ENCODE results near the gene BBS2.

Gene BBS2

GRCh38 chr16:56519459-56520250, at the start of gene BBS2:
Gene BBS2, minus strand, starts transcription at chr16:56520024. Its CDS starts 162 bp downstream, at chr16:56519862.
- DNase-seq = peak; percentile 98

- DNase-seq = no peak
Observed at GRCh38 chr16:56564793-56565477, 45.1 kb upstream of the BBS2 start, which contains the start of gene MT4. Gene MT4, plus strand, starts transcription at chr16:56565073. Its CDS starts 56 bp downstream, at chr16:56565129.

- DNase-seq = no peak
Observed at GRCh38 chr16:56561126-56561525, 41.3 kb upstream of the BBS2 start.

GRCh38 chr16:56560447-56560846, 40.6 kb upstream of the BBS2 start:
- DNase-seq = no peak

- no peak for DNase-seq
Observed at GRCh38 chr16:56559109-56559508, 39.3 kb upstream of the BBS2 start.

GRCh38 chr16:56558024-56558747, 38.4 kb upstream of the BBS2 start:
- no peak for DNase-seq

- DNase-seq = no peak
Observed at GRCh38 chr16:56554441-56554840, 34.6 kb upstream of the BBS2 start.

- no peak for DNase-seq
Observed at GRCh38 chr16:56551796-56552738, 32.2 kb upstream of the BBS2 start.

GRCh38 chr16:56549744-56550385, 30.0 kb upstream of the BBS2 start:
- peak; percentile 65 for DNase-seq

GRCh38 chr16:56549161-56549560, 29.3 kb upstream of the BBS2 start:
- no peak for DNase-seq

GRCh38 chr16:56547949-56548567, 28.2 kb upstream of the BBS2 start:
- no peak for DNase-seq

GRCh38 chr16:56547120-56547948, 27.5 kb upstream of the BBS2 start:
- DNase-seq = no peak

- DNase-seq = no peak
Observed at GRCh38 chr16:56542039-56542438, 22.2 kb upstream of the BBS2 start.

- no peak for DNase-seq
Observed at GRCh38 chr16:56539656-56540055, 19.8 kb upstream of the BBS2 start.

- no peak for DNase-seq
Observed at GRCh38 chr16:56538331-56538730, 18.5 kb upstream of the BBS2 start.

- no peak for DNase-seq
Observed at GRCh38 chr16:56534847-56535383, 15.1 kb upstream of the BBS2 start.

- DNase-seq = no peak
Observed at GRCh38 chr16:56532714-56533113, 12.9 kb upstream of the BBS2 start.

- DNase-seq = no peak
Observed at GRCh38 chr16:56530872-56531271, 11.0 kb upstream of the BBS2 start.

GRCh38 chr16:56525236-56525635, 5.4 kb upstream of the BBS2 start:
- DNase-seq = no peak

- no peak for DNase-seq
Observed at GRCh38 chr16:56520251-56520577, 390 bp upstream of the BBS2 start.

Measured in activated CD8-positive, alpha-beta memory T cell treated with anti-CD3 and anti-CD28 coated beads, Interleukin-2, amount 50 U/mL, for 48 hours (primary cell).